Embryonic facial prominence (tissue), 1 donor: ENCODE measurements around the gene BAHCC1.
"Not testable (repeated sequence)": the region's sequence is repeated elsewhere in the genome, so short reads cannot be mapped to it uniquely, and the experiment has no call there.

ENCODE experiments used
- DNase-seq: peaks from one replicate; pipeline ENCODE4 v3.0.0-alpha.2; 2016; ENCODE audit errors: extremely low spot score

BAHCC1 gene

GRCh38 chr17:81413497-81414135 lies 18.4 kb downstream of the BAHCC1 start:
- no peak for DNase-seq

- no peak for DNase-seq
Measured at GRCh38 chr17:81414756-81415516, 19.7 kb downstream of the BAHCC1 start.

- no peak for DNase-seq
Measured at GRCh38 chr17:81415681-81416080, 20.4 kb downstream of the BAHCC1 start.

GRCh38 chr17:81416612-81417011 lies 21.4 kb downstream of the BAHCC1 start:
- DNase-seq, result no peak

- no peak for DNase-seq
Measured at GRCh38 chr17:81417049-81417878, 22.0 kb downstream of the BAHCC1 start.

GRCh38 chr17:81417879-81418709 lies 22.8 kb downstream of the BAHCC1 start:
- no peak for DNase-seq

- no peak for DNase-seq
Measured at GRCh38 chr17:81418710-81419318, 23.6 kb downstream of the BAHCC1 start.

GRCh38 chr17:81419319-81419885 lies 24.1 kb downstream of the BAHCC1 start:
- DNase-seq, result no peak

GRCh38 chr17:81419886-81420768 lies 24.9 kb downstream of the BAHCC1 start:
- no peak for DNase-seq

GRCh38 chr17:81420769-81421462 lies 25.7 kb downstream of the BAHCC1 start:
- DNase-seq, result no peak

- no peak for DNase-seq
Measured at GRCh38 chr17:81422776-81423697, 27.8 kb downstream of the BAHCC1 start.

- DNase-seq, result no peak
Measured at GRCh38 chr17:81423698-81424071, 28.4 kb downstream of the BAHCC1 start.

- no peak for DNase-seq
Measured at GRCh38 chr17:81424151-81425017, 29.1 kb downstream of the BAHCC1 start.

- DNase-seq, result not testable (repeated sequence)
Measured at GRCh38 chr17:81425041-81425440, 29.8 kb downstream of the BAHCC1 start.

- not testable (repeated sequence) for DNase-seq
Measured at GRCh38 chr17:81425716-81426392, 30.6 kb downstream of the BAHCC1 start.

- DNase-seq, result no peak
Measured at GRCh38 chr17:81426393-81427172, 31.3 kb downstream of the BAHCC1 start.
